DOHH2 (cell line): ENCODE data around the gene CEP76.
A peak's percentile ranks its signal among the peaks of the same experiment; 100 is the strongest.

Experiments used
- H3F3A ChIP-seq: fragments of 200-600 bp; sonication (generic), shearing (Covaris generic); 2 replicates; pipeline ENCODE4 v1.6.0; 2016; ENCODE audit warnings: antibody characterized with exemption, mild to moderate bottlenecking; ENCODE audit not compliant: control insufficient read depth, insufficient read depth
- H3K27ac ChIP-seq: fragments of 200-600 bp; sonication (generic); 2 replicates; pipeline ENCODE4 v1.5.1; 2014; ENCODE audit warnings: low read depth, mild to moderate bottlenecking, low read length, moderate library complexity
- H3K27me3 ChIP-seq: fragments of 200-600 bp; sonication (generic); 2 replicates; pipeline ENCODE4 v1.6.1; 2014; ENCODE audit warnings: mild to moderate bottlenecking, low read length, mixed read lengths; ENCODE audit not compliant: control insufficient read depth
- H3K36me3 ChIP-seq: fragments of 200-600 bp; sonication (generic); 2 replicates; pipeline ENCODE4 v1.6.1; 2014; ENCODE audit warnings: mild to moderate bottlenecking, low read length, moderate library complexity, mixed read lengths; ENCODE audit not compliant: control insufficient read depth
- H3K4me1 ChIP-seq: fragments of 200-600 bp; sonication (generic); 2 replicates; pipeline ENCODE4 v1.6.1; 2014; ENCODE audit warnings: mild to moderate bottlenecking, low read length, mixed read lengths; ENCODE audit not compliant: control insufficient read depth
- H3K4me2 ChIP-seq: fragments of 200-600 bp; sonication (generic); 2 replicates; pipeline ENCODE4 v1.6.0; 2014; ENCODE audit warnings: mild to moderate bottlenecking, low read length, moderate library complexity
- H3K4me3 ChIP-seq: fragments of 200-600 bp; sonication (generic); 2 replicates; pipeline ENCODE4 v1.5.1; 2014; ENCODE audit warnings: mild to moderate bottlenecking, low read length, mixed read lengths
- H3K79me2 ChIP-seq: fragments of 200-600 bp; sonication (generic); 2 replicates; pipeline ENCODE4 v1.6.1; 2014; ENCODE audit warnings: mild to moderate bottlenecking, low read length, mixed read lengths; ENCODE audit not compliant: control insufficient read depth
- H3K9me2 ChIP-seq: fragments of 200-600 bp; sonication (generic); replicated peaks from 2 replicates; pipeline ENCODE4 v1.6.1; 2014; ENCODE audit warnings: mild to moderate bottlenecking, low read length, mixed read lengths; ENCODE audit not compliant: control insufficient read depth
- H3K9me3 ChIP-seq: fragments of 200-600 bp; sonication (generic); 2 replicates; pipeline ENCODE4 v1.6.1; 2014; ENCODE audit warnings: antibody characterized with exemption, low read length, mixed read lengths; ENCODE audit not compliant: control insufficient read depth, insufficient read depth
- H4K20me1 ChIP-seq: fragments of 200-600 bp; sonication (generic); 2 replicates; pipeline ENCODE4 v1.6.0; 2014; ENCODE audit warnings: low read depth, mild to moderate bottlenecking, antibody characterized with exemption, low read length, moderate library complexity; ENCODE audit not compliant: control insufficient read depth, insufficient read depth
- EZH2phosphoT487 ChIP-seq: fragments of 200-600 bp; sonication (generic); IDR thresholded peaks from 2 replicates; pipeline ENCODE4 v1.6.1; 2017; ENCODE audit warnings: borderline replicate concordance, mild to moderate bottlenecking, antibody characterized with exemption, low read length, moderate library complexity, mixed read lengths
- TF ChIP-seq, protein P1 (sequence below): fragments of 200-600 bp; sonication (generic); IDR thresholded peaks from one replicate; pipeline ENCODE4 v1.5.1; 2014; ENCODE audit warnings: antibody characterized with exemption, mild to moderate bottlenecking, low read depth, low read length; ENCODE audit not compliant: poor library complexity, severe bottlenecking

CEP76 gene

DNA sequence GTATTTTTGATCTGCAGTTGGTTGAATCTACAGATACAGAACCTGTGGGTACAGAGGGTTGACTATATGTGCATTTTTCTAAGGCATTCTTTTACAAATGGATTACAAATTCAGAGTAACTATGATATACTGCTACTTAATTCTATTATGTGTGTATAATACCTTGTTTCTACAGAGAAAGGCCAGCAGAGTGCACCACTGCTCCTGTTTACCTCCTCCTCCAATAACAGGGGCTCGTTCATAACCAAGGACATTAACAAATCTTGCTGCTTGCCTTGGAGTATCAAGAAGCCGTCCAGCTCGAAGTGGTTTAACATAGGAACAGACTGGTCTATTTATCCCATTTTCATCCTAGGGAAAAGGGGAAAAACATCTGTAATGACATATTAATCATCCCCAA, 16.4 kb downstream of the CEP76 start:
- no peaks in the 10 kb centered on the region for H4K20me1 ChIP-seq
- no peaks in the 10 kb centered on the region for H3K27me3 ChIP-seq
- no peak overlapping the region for H3K4me3 ChIP-seq
- H3K4me2 ChIP-seq: no peak overlapping the region
- peaks cover 7% of the 10 kb centered on the region; the same call in 1 of the 2 replicates for H3K36me3 ChIP-seq
- no peaks in the 10 kb centered on the region for H3K79me2 ChIP-seq
- no peaks in the 10 kb centered on the region for H3K4me1 ChIP-seq
- no peak overlapping the region for H3K27ac ChIP-seq
- H3K9me2 ChIP-seq: no peaks in the 10 kb centered on the region
- peaks cover 4% of the 10 kb centered on the region; the same call in 1 of the 2 replicates for H3F3A ChIP-seq
- TF ChIP-seq EZH2phosphoT487: no peak
- TF ChIP-seq, protein P1, sequence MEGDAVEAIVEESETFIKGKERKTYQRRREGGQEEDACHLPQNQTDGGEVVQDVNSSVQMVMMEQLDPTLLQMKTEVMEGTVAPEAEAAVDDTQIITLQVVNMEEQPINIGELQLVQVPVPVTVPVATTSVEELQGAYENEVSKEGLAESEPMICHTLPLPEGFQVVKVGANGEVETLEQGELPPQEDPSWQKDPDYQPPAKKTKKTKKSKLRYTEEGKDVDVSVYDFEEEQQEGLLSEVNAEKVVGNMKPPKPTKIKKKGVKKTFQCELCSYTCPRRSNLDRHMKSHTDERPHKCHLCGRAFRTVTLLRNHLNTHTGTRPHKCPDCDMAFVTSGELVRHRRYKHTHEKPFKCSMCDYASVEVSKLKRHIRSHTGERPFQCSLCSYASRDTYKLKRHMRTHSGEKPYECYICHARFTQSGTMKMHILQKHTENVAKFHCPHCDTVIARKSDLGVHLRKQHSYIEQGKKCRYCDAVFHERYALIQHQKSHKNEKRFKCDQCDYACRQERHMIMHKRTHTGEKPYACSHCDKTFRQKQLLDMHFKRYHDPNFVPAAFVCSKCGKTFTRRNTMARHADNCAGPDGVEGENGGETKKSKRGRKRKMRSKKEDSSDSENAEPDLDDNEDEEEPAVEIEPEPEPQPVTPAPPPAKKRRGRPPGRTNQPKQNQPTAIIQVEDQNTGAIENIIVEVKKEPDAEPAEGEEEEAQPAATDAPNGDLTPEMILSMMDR: peak; percentile 44
- H3K9me3 ChIP-seq: no peaks in the 10 kb centered on the region

- Histone ChIP-seq H3K4me3 (no peak overlapping the region), H3K4me2 (no peak overlapping the region), H3K36me3 (peaks cover 29% of the 10 kb centered on the region), H3K9me3 (no peaks in the 10 kb centered on the region), H3K27ac (no peak overlapping the region), H3F3A (no peaks in the 10 kb centered on the region), H3K9me2 (no peaks in the 10 kb centered on the region), H3K27me3 (no peaks in the 10 kb centered on the region), H4K20me1 (no peaks in the 10 kb centered on the region), H3K4me1 (peaks cover 9% of the 10 kb centered on the region), H3K79me2 (no peaks in the 10 kb centered on the region)
- no peak for TF ChIP-seq EZH2phosphoT487
- TF ChIP-seq, protein P1: no peak
These were observed 23.2 kb downstream of the CEP76 start for GRCh38 chr18:12679183-12679786.

GRCh38 chr18:12668041-12668440, 34.5 kb downstream of the CEP76 start:
- Histone ChIP-seq H3K4me1 (no peaks in the 10 kb centered on the region), H3K36me3 (peaks cover 8% of the 10 kb centered on the region), H3K9me3 (no peaks in the 10 kb centered on the region), H3K79me2 (no peaks in the 10 kb centered on the region), H4K20me1 (no peaks in the 10 kb centered on the region), H3K4me3 (no peak overlapping the region), H3K9me2 (no peaks in the 10 kb centered on the region), H3K27ac (no peak overlapping the region), H3K27me3 (no peaks in the 10 kb centered on the region), H3F3A (no peaks in the 10 kb centered on the region), H3K4me2 (no peak overlapping the region)
- no peak for TF ChIP-seq EZH2phosphoT487
- TF ChIP-seq, protein P1: no peak
